GM12878 (cell line): ENCODE measurements around the gene TDRD7. TPM values are rescaled to one million over a fixed set of nuclear protein-coding genes. Genes with fewer than 3 reads are reported as not detected.

ENCODE experiments used
- ATAC-seq: fragments of 200-7000 bp; cut with Tn5 transposase; 3 replicates; pipeline ENCODE4 v1.9.1; 2020; ENCODE audit warnings: mild to moderate bottlenecking, moderate library complexity
- BruUV-seq: library from RNA; stranded (reverse); fragments of 400-500 nt; replicated peaks from 2 replicates; lab custom pipeline; 2021; lab: Mats Ljungman, UMichigan
- CTCF ChIA-PET: fragments of 300-600 bp; sonication (Branson Sonifier 250); formaldehyde crosslinking; extraction: SDS; loops from one replicate; lab custom pipeline; 2021; ENCODE audit warnings: inconsistent platforms; lab: Yijun Ruan, JAX
- POLR2A ChIA-PET: fragments of 350-600 bp; formaldehyde crosslinking; extraction: SDS; loops from one replicate; lab custom pipeline; 2021; ENCODE audit warnings: inconsistent platforms; lab: Charles Lee
- RAD21 ChIA-PET: fragments of 300-600 bp; sonication (Branson Sonifier 250); formaldehyde crosslinking; loops from one replicate; lab custom pipeline; 2023; ENCODE audit warnings: antibody characterized with exemption; ENCODE audit not compliant: unreplicated experiment; lab: Charles Lee
- SMC1A ChIA-PET: fragments of 300-600 bp; sonication (Branson Sonifier 250); formaldehyde crosslinking; loops from one replicate; lab custom pipeline; 2023; ENCODE audit not compliant: unreplicated experiment, uncharacterized antibody; lab: Charles Lee
- DNase-seq: peaks from one replicate; pipeline ENCODE4 v3.0.0-alpha.2; 2011; ENCODE audit warnings: low read depth, low spot score
- FAIRE-seq: peaks from 3 replicates; lab custom pipeline; 2011; peaks lifted over from hg19 to GRCh38; lab: Jason Lieb, UNC
- H2AFZ ChIP-seq: 2 replicates; pipeline ENCODE4 v1.6.0; 2011; ENCODE audit warnings: low read depth, low read length, control low read depth; ENCODE audit not compliant: control insufficient read depth
- H3K27ac ChIP-seq: 2 replicates; pipeline ENCODE4 v1.5.1; 2011; ENCODE audit warnings: control low read depth; ENCODE audit not compliant: control insufficient read depth, insufficient read depth
- H3K27me3 ChIP-seq, 2 experiments: replicated peaks in 1 of 2; 2 replicates each; pipeline versions ENCODE4 v1.6.0 to v1.6.1; 2011; ENCODE audit warnings: low read length in 1 of 2; ENCODE audit not compliant: control insufficient read depth in 2 of 2, insufficient read depth in 2 of 2
- H3K36me3 ChIP-seq, 2 experiments: 2 replicates each; pipeline ENCODE4 v1.5.1; 2011; ENCODE audit warnings: low read length in 1 of 2; ENCODE audit not compliant: control insufficient read depth in 2 of 2, insufficient read depth in 2 of 2
- H3K4me1 ChIP-seq: 2 replicates; pipeline ENCODE4 v1.6.1; 2011; ENCODE audit warnings: mild to moderate bottlenecking, low read length, moderate library complexity, mixed read lengths; ENCODE audit not compliant: control insufficient read depth, insufficient read depth
- H3K4me2 ChIP-seq: 2 replicates; pipeline ENCODE4 v1.6.0; 2011; ENCODE audit warnings: control low read depth; ENCODE audit not compliant: control insufficient read depth, insufficient read depth
- H3K4me3 ChIP-seq: fragments of 200-600 bp; sonication (generic); 2 replicates; pipeline ENCODE4 v1.5.1; 2016
- H3K79me2 ChIP-seq: 2 replicates; pipeline ENCODE4 v1.6.0; 2011; ENCODE audit warnings: low read length; ENCODE audit not compliant: control insufficient read depth, insufficient read depth
- H3K9ac ChIP-seq: 2 replicates; pipeline ENCODE4 v1.8.0; 2011; ENCODE audit warnings: low read length, control low read depth, mixed read lengths; ENCODE audit not compliant: control insufficient read depth, insufficient read depth
- H3K9me3 ChIP-seq: replicated peaks from 3 replicates; pipeline ENCODE4 v1.5.1; 2011; ENCODE audit warnings: mild to moderate bottlenecking, low read length; ENCODE audit not compliant: control insufficient read depth, insufficient read depth
- H4K20me1 ChIP-seq: 2 replicates; pipeline ENCODE4 v1.6.0; 2011; ENCODE audit not compliant: control insufficient read depth, insufficient read depth
- CBFB ChIP-seq: IDR thresholded peaks from 2 replicates; pipeline ENCODE4 v1.6.1; 2016; ENCODE audit warnings: antibody characterized with exemption, low read depth
- CREM ChIP-seq: IDR thresholded peaks from 2 replicates; pipeline ENCODE4 v1.6.1; 2014; ENCODE audit warnings: antibody characterized with exemption, low read depth
- ETV6 ChIP-seq, 2 experiments: fragments of 450-650 bp in 1 of 2; IDR thresholded peaks in 1 of 2; conservative IDR thresholded peaks in 1 of 2; 2 replicates each; pipeline ENCODE4 v1.6.1; 2014; ENCODE audit warnings: antibody characterized with exemption in 1 of 2, borderline replicate concordance in 1 of 2, low read depth in 1 of 2, mild to moderate bottlenecking in 1 of 2, moderate library complexity in 1 of 2
- MTA3 ChIP-seq: IDR thresholded peaks from 2 replicates; pipeline ENCODE4 v1.6.1; 2012; ENCODE audit warnings: low read length, inconsistent platforms, borderline replicate concordance
- PBX3 ChIP-seq: IDR thresholded peaks from 2 replicates; pipeline ENCODE4 v1.6.1; 2011; ENCODE audit warnings: mild to moderate bottlenecking, low read depth, low read length, moderate library complexity; ENCODE audit not compliant: insufficient replicate concordance
- RELB ChIP-seq: fragments of 450-650 bp; IDR thresholded peaks from 2 replicates; pipeline ENCODE4 v1.6.1; 2017; ENCODE audit warnings: low read depth, mild to moderate bottlenecking, moderate library complexity
- ZNF207 ChIP-seq: fragments of 450-650 bp; IDR thresholded peaks from 2 replicates; pipeline ENCODE4 v1.6.1; 2014; ENCODE audit warnings: antibody characterized with exemption, mild to moderate bottlenecking, borderline replicate concordance
- WGBS: methylation state at CpG from one replicate; pipeline ENCODE4 v1.1.6; 2016; ENCODE audit warnings: low lambda C conversion rate; ENCODE audit not compliant: insufficient replicate concordance, insufficient coverage; ENCODE audit errors: missing lambda C conversion rate; 5-methylcytosine and 5-hydroxymethylcytosine counted together
- in situ Hi-C: fragments of 300-500 bp; cut with MboI; formaldehyde crosslinking; loops from 9 replicates; pipeline ENCODE4 v1.14.3; 2018; ENCODE audit warnings: mixed read lengths
- intact Hi-C: fragments of 100-400 bp; cut with micrococcal nuclease; formaldehyde crosslinking; loops from one replicate; pipeline ENCODE4 v1.14.2; 2022; ENCODE audit not compliant: unreplicated experiment
- polyA plus RNA-seq, 11 experiments: library from polyadenylated mRNA; depleted of rRNA in 4 of 11; unstranded in 6 of 11; stranded (reverse) in 5 of 11; fragments of >200 nt; fragmentation: Nextera tagmentation in 4 of 11; fragmentation: Illumina TruSeq in 1 of 11; extraction: Ambion mirVana in 4 of 11; extraction: Trizol in 1 of 11; gene quantifications; 1 replicate in 1 of 11; 2 replicates in 10 of 11; pipeline versions ENCODE4 v1.2.1 to v1.2.3, GENCODE V29; 2011 to 2016; ENCODE audit warnings: inconsistent platforms in 2 of 11, missing spikeins in 2 of 11, low read depth in 1 of 11
- total RNA-seq, 4 experiments: library from RNA; depleted of rRNA in 3 of 4; stranded (reverse); fragments of >200 nt in 3 of 4; fragmentation: Illumina TruSeq in 1 of 4; extraction: Trizol in 1 of 4; gene quantifications; 2 replicates each; pipeline versions ENCODE4 v1.2.1 to v1.2.3, GENCODE V29; 2013 to 2021

Gene TDRD7
- total and polyA plus RNA-seq, 10 of the 15 experiments (the other 5 are each of a cell fraction or from before 2014, with no cell fraction given), result 5.7 to 26.4 (median 16.2) TPM

DNA sequence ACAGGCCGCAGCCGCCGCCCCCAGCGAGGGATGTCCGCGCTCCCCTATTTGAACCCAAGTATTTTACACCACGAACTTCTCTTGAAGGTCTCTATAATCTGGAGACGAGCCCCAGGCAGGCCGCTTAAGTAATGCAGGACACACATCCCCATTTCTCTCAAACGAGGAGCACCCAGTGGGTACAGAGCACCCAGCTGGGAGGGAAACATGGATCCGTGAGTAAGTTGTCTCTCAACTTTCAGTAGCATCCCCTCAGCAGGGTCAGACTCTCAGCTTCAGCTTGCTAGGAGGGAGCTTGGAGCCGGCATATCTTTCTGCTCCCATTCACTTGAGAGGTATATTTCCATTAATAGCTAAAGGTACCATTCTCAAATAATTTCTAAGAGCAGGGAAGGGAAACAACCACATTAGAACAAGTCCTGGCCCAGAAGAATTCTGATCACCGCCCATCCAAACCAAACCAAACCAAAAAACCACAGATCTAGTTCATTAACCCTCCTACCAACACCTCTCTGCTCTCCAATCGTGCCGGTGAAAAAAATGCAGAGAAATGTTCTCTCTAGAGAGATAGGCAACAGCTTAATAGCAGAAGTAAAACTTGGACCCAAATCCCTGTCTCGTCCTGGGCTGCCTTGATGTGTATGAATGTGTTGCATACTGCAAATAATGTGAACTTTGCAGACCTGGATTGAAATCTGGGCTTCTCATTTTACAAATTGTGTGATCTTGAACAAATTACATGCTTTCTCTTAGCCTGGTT, 910 bp downstream of the TDRD7 start (continued):
- 0 out of 2 replicates have a peak, but pooled peaks have one; percentile 4 for TF ChIP-seq CBFB
- no peak for TF ChIP-seq RELB
- TF ChIP-seq MTA3, result no peak; the same call in 1 of the 2 replicates

DNA sequence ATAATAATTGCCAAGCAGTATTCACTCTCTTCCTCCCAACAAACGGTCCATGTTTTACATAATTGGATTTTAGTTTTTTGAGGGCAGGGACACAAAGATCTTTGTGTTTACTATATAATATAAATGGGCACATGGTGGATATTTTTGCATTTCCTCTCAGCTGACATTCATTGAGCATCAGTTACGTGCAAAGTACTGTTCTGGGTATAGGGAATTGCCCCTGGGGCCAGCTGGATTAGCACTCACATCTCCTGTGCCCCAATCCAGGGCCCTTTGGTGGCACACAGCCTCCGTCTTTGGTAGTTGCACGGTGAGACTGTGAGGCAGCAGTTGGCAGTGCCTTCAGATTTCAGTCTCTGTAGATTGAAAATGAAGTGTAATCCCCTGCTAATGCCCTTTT, 1.6 kb downstream of the TDRD7 start:
- POLR2A ChIA-PET, result interaction anchor here (0.7 to 2.1 kb wide), 9 partner anchors 10 to 557 kb away, joined by 3 to 5 read pairs (median 3); partner anchors contain the start of gene TMOD1
- DNase-seq (no peak), FAIRE-seq (no peak), ATAC-seq (no peak)
- SMC1A ChIA-PET, result interaction anchor here (1.0 to 5.3 kb wide), 17 partner anchors 8 to 559 kb away, joined by 3 to 31 read pairs (median 5); partner anchors contain the start of genes NCBP1 and TSTD2
- in situ Hi-C loops, result loop anchor here (5.0 kb wide), 2 partner anchors 49 to 204 kb away; no protein-coding TSS in a partner anchor
- no peaks in the 10 kb centered on the region for H3K36me3 ChIP-seq
- H4K20me1 ChIP-seq, result no peaks in the 10 kb centered on the region; the same call in 1 of the 2 replicates
- peak overlapping the region; percentile 86 for H3K4me3 ChIP-seq
- peaks cover 14% of the 10 kb centered on the region for H3K79me2 ChIP-seq
- H3K9me3 ChIP-seq, result no peaks in the 10 kb centered on the region
- no peak for TF ChIP-seq ETV6 (conservative IDR thresholded peaks at IDR 0.05 in 1 of 2, IDR thresholded peaks at IDR 0.05 in 1 of 2; ENCODE audit: borderline replicate concordance in 1 of 2, low read depth in 1 of 2)
- TF ChIP-seq CREM, result no peak
- no peak for TF ChIP-seq PBX3
- no peak for TF ChIP-seq ZNF207
- CTCF ChIA-PET, result interaction anchor here (0.8 to 16.4 kb wide), 11 partner anchors 9 to 559 kb away, joined by 3 to 157 read pairs (median 11); partner anchors contain the start of genes TMOD1 and ZNF782
- no peak overlapping the region for H2AFZ ChIP-seq
- intact Hi-C loops, result loop anchor here (2.0 to 5.0 kb wide), 2 partner anchors 89 to 185 kb away; partner anchors contain the start of gene TMOD1
- BruUV-seq, result no TSS peak
- no peak overlapping the region for H3K27ac ChIP-seq
- RAD21 ChIA-PET, result interaction anchor here (0.8 to 3.2 kb wide), 10 partner anchors 8 to 202 kb away, joined by 3 to 21 read pairs (median 10); partner anchors contain the start of gene TMOD1
- H3K27me3 ChIP-seq, result no peaks in the 10 kb centered on the region; a peak in 1 of 4 replicates
- no peak overlapping the region for H3K9ac ChIP-seq
- H3K4me1 ChIP-seq, result peaks cover 3% of the 10 kb centered on the region; the same call in 1 of the 2 replicates
- 48% methylated on average over 4 of the region's 4 CpGs for WGBS
- H3K4me2 ChIP-seq, result peak overlapping the region; percentile 53
